IPS-20b (cell line): ENCODE data around the gene CYP2A7.
"Not testable (repeated sequence)": the region's sequence is repeated elsewhere in the genome, so short reads cannot be mapped to it uniquely, and the experiment has no call there.

Experiments used
- H3K27ac ChIP-seq: one replicate; pipeline ENCODE4 v1.5.1; 2013; ENCODE audit warnings: low read length
- H3K27me3 ChIP-seq: 2 replicates; pipeline ENCODE4 v1.6.1; 2013; ENCODE audit warnings: mild to moderate bottlenecking, low read length, inconsistent platforms; ENCODE audit not compliant: insufficient read depth
- H3K36me3 ChIP-seq: 2 replicates; pipeline ENCODE4 v1.6.1; 2013; ENCODE audit warnings: low read depth, mild to moderate bottlenecking, inconsistent platforms, low read length, moderate library complexity; ENCODE audit not compliant: insufficient read depth
- H3K4me1 ChIP-seq: 2 replicates; pipeline ENCODE4 v1.6.1; 2013; ENCODE audit warnings: mild to moderate bottlenecking, control low read depth, inconsistent platforms, low read length, moderate library complexity; ENCODE audit not compliant: insufficient read depth
- H3K4me3 ChIP-seq: 2 replicates; pipeline ENCODE4 v1.5.1; 2013; ENCODE audit warnings: mild to moderate bottlenecking, low read length, inconsistent platforms
- H3K9ac ChIP-seq: 2 replicates; pipeline ENCODE4 v1.6.1; 2013; ENCODE audit warnings: low read depth, mild to moderate bottlenecking, inconsistent platforms, low read length, moderate library complexity
- H3K9me3 ChIP-seq: 2 replicates; pipeline ENCODE4 v1.6.1; 2013; ENCODE audit warnings: mild to moderate bottlenecking, low read depth, low read length, inconsistent platforms; ENCODE audit not compliant: insufficient read depth

CYP2A7 gene

DNA sequence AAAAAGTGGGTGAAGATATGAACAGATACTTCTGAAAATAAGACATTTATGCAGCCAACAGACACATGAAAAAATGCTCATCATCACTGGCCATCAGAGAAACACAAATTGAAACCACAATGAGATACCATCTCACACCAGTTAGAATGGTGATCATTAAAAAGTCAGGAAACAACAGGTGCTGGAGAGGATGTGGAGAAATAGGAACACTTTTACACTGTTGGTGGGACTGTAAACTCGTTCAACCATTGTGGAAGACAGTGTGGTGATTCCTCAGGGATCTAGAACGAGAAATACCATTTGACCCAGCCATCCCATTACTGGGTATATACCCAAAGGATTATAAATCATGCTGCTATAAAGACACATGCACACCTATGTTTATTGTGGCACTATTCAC, 36.3 kb upstream of the CYP2A7 start:
- H3K27me3 ChIP-seq, H3K4me3 ChIP-seq, H3K9ac ChIP-seq, H3K36me3 ChIP-seq, H3K27ac ChIP-seq, H3K4me1 ChIP-seq: not testable (repeated sequence)
- peaks cover 21% of the 10 kb centered on the region; the same call in 1 of the 2 replicates for H3K9me3 ChIP-seq

DNA sequence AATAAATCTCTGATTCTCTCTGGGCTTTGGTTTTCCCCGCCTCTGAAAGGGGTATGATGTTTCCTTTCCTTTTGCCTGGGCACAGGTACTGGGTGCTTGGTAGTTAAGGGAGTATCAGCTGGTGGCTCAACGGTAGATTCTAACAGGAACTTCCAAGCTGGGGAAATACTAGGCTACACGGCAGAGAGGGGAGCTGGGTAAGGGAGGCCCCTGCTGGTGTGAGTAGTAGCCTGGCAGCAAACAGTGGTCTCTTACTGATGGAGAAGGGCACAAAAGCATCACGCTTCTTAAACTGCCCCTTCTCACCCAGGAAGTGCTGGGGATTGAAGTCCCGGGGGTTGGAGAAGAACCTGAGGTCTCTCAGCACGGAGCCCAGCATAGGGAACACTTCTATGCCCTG, 26.9 kb upstream of the CYP2A7 start:
- H3K27ac ChIP-seq = no peak overlapping the region
- peaks cover 3% of the 10 kb centered on the region; the same call in 1 of the 2 replicates for H3K4me1 ChIP-seq
- no peaks in the 10 kb centered on the region; the same call in 1 of the 2 replicates for H3K27me3 ChIP-seq
- peak overlapping the region; percentile 37; the same call in 1 of the 2 replicates for H3K9ac ChIP-seq
- peak overlapping the region; percentile 66; the same call in 1 of the 2 replicates for H3K4me3 ChIP-seq
- H3K36me3 ChIP-seq = no peaks in the 10 kb centered on the region
- H3K9me3 ChIP-seq = peaks cover 23% of the 10 kb centered on the region

DNA sequence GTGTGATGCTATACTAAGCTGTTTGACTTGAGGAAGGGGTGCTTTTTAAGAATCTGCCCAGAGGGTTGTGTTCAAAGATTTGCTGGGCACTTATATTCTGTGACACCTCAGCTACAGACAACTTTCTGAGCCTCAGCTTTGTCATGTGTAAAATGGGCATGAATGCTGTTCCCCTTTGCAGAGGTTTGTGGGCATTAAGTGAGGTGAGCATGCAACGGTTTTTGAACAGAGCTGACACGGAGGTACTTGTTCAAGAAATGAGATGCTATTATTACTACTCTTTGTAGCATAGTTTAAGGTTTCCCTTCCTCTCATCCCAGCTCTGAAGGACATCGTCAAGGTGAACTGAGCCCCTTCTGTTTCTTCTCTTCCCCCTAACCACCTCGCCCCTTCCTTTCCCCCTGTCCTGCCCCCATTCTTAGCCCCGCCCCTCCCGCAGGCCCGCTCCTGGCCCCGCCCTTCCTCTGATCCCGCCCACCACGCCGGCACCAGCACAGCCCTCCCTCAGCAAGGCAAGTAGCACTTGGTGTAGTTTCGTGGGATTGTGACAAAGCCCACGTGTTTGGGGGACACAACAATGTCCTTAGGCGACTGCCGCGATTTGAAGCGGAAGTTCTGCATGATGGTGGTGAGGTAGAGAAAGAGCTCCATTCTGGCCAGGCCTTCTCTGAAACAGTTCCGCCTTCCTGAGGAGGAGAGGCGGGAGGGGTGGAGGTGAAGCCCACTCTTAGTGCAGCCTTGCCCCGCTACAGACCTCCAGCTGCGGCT, 26.1 kb upstream of the CYP2A7 start:
- H3K9me3 ChIP-seq = peaks cover 16% of the 10 kb centered on the region
- peak overlapping the region; percentile 37; the same call in 1 of the 2 replicates for H3K9ac ChIP-seq
- no peak overlapping the region for H3K27ac ChIP-seq
- peak overlapping the region; percentile 66 for H3K4me3 ChIP-seq
- no peaks in the 10 kb centered on the region; the same call in 1 of the 2 replicates for H3K27me3 ChIP-seq
- no peaks in the 10 kb centered on the region for H3K36me3 ChIP-seq
- H3K4me1 ChIP-seq = peaks cover 3% of the 10 kb centered on the region; the same call in 1 of the 2 replicates

DNA sequence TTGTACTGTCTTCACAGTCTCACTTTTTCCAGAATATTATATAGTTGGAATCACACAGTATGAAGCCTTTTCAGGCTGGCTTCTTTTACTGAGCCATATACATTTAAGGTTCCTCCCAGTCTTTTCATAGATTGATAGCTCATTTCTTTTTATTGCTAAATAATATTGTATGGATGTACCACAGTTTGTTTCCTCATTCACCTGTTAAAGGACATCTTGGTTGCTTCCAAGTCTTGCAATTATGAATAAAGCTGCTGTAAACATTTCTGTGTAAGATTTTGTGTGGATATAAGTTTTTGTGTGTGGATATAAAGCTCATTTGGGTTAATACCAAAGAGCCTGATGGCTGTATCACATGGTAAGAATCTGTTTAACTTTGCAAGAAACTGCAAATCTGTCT, 24.5 kb upstream of the CYP2A7 start:
- Histone ChIP-seq H3K4me1 (peaks cover 3% of the 10 kb centered on the region; the same call in 1 of the 2 replicates), H3K9me3 (no peaks in the 10 kb centered on the region), H3K27ac (no peak overlapping the region), H3K36me3 (no peaks in the 10 kb centered on the region), H3K9ac (no peak overlapping the region), H3K4me3 (no peak overlapping the region), H3K27me3 (no peaks in the 10 kb centered on the region; the same call in 1 of the 2 replicates)

DNA sequence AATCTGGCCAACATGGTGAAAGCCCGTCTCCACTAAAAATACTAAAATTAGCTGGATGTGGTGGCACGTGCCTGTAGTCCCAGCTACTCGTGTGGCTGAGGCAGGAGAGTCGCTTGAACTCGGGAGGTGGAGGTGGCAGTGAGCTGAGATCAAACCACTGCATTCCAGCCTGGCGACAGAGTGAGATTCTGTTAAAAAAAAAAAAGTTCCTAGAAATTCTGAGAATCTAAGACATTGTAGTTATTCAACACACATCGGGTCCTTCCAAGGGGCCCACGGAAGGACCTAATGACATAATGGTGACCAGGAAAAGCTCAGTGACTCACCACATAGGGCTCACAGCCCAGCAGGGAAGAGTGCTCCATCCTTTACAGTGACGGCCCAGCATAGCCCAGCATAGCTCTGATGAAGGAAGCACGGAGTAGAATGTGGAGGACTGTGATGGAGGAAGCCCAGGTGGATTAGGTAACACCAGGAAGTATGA, 22.7 kb upstream of the CYP2A7 start:
- not testable (repeated sequence) for H3K9ac ChIP-seq

DNA sequence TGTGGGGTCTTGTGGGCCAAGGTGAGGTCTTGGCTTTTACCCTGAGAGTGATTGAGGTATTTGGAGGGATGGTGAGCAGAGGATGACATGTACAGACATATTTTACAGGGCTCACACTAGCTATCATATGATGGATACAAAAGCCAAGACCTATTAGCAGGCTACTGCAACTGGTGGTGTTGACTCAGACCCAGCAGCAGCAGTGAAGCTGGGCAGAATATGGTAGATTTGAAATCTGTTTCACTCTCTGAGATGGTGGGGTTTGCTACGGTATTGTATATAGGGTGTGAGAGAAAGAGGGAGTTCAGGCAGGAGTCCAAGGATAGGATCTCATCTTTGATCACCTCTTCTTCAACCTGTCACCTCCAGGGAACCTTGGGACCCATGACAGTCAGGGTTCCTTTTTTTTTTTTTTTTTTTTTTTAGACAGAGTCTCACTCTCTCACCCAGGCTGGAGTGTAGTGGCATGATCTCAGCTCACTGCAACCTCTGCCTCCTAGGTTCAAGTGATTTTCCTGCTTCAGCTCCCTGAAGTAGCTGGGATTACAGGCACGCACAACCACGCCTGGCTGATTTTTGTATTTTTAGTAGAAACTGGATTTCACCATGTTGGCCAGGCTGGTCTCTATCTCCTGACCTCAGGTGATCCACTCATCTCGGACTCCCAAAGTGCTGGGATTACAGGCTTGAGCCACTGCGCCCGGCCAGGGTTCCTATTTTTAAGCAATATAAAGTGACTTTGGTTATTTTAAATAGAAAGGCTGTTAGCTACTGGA, 20.1 kb upstream of the CYP2A7 start:
- H3K4me1 ChIP-seq, H3K4me3 ChIP-seq, H3K27me3 ChIP-seq, H3K36me3 ChIP-seq, H3K27ac ChIP-seq, H3K9me3 ChIP-seq, H3K9ac ChIP-seq: not testable (repeated sequence)

More for the DNA sequence above, 22.7 kb upstream of the CYP2A7 start:
- not testable (repeated sequence) for H3K27me3 ChIP-seq, H3K9me3 ChIP-seq, H3K27ac ChIP-seq, H3K36me3 ChIP-seq, H3K4me3 ChIP-seq, H3K4me1 ChIP-seq

DNA sequence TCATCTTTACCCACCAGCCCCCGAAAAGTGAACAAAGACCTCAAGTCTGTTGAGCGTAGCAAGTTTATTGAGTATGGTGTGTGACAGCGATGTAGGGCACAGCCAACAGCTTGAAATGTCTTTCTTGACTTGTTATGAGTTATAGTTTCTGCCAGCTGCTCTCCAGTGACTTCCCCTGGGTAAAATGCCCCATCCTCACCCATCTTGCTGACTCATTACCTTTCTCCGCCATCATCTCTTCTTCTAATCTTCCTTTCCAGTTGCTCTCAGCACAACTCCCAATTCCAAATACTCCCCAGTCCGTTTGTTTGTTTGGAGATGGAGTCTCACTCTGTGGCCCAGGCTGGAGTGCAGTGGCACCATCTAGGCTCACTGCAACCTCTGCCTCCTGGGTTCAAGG, 18.5 kb upstream of the CYP2A7 start:
- H3K27ac ChIP-seq, H3K27me3 ChIP-seq, H3K36me3 ChIP-seq, H3K4me3 ChIP-seq, H3K9ac ChIP-seq, H3K4me1 ChIP-seq, H3K9me3 ChIP-seq: not testable (repeated sequence)

DNA sequence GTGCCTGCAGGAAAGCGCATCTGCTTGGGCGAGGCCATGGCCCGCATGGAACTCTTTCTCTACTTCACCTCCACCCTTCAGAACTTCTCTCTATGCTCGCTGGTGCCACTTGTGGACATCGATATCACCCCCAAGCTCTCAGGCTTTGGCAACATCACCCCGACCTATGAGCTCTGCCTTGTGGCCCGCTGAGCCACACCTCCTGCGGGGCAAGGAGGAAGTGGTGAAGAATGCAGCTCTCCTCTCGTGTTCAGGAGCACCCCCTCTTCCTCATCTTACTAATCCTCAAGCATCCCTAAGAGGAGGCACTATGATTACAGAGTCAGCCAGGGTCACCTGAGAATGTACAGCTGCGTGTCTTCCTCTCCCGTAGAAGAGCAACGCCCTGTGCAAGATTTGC, 17.9 kb upstream of the CYP2A7 start:
- not testable (repeated sequence) for H3K27me3 ChIP-seq, H3K36me3 ChIP-seq, H3K9me3 ChIP-seq, H3K27ac ChIP-seq, H3K4me3 ChIP-seq, H3K9ac ChIP-seq, H3K4me1 ChIP-seq

DNA sequence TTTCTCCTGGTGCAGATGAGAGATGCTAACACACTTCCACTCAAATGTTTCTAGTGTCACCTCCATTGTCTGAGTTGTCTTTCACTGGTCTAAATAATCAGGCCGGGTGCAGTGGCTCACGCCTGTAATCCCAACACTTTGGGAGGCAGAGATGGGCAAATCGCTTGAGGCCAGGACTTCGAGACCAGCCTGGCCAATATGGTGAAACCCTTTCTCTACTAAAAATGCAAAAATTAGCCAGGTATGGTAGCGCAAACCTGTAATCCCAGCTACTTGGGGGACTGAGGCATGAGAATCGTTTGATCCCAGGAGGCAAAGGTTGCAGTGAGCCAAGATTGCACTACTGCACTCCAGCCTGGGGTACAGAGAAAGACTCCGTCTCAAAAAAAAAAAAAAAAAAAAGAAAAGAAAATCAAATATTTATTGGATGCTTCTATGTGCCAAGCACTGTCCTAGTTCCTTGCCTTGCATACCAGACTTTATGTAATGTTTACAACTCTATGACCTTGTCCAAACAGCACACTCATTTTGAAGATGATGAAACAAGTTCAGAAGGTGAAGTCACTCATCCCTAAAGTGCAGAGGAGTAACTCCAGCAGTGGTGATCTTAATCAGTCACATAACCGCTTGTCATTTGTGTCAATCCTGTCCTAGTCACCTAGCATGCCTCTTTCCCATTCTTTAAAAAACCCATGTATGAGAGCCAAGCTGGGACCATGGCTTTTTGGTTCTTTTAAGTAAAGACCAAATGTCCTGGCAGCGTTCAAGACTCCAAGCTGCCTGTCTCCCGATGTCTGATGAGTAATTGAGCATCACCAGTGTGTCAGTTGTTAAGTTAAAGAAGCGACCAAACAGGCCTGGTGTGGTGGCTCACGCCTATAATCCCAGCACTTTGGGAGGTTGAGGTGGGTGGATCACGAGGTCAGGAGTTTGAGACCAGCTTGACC, 15.1 kb upstream of the CYP2A7 start:
- not testable (repeated sequence) for H3K27ac ChIP-seq, H3K4me1 ChIP-seq, H3K9ac ChIP-seq

DNA sequence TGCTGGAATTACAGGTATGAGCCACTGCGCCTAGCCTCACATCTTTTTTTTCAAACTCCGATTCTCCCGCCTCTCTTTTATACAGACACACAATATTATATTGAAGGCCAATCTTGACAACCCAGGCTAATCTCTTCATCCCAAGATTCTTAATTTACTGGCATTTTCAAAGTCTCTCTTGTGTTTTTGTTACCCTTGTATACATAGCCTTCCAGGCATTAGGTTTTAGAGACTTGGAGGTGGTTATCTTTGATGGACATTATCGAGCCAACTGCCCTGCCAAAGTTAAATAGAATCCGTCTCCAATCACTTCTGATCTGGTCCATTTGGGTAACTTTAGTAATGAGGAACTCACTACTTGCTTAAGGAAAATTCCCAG, 14.4 kb upstream of the CYP2A7 start:
- H3K4me3 ChIP-seq = no peak overlapping the region
- H3K9ac ChIP-seq = no peak overlapping the region
- no peaks in the 10 kb centered on the region for H3K9me3 ChIP-seq
- no peaks in the 10 kb centered on the region; the same call in 1 of the 2 replicates for H3K27me3 ChIP-seq
- no peaks in the 10 kb centered on the region for H3K36me3 ChIP-seq
- no peak overlapping the region for H3K27ac ChIP-seq
- no peaks in the 10 kb centered on the region for H3K4me1 ChIP-seq

More for the DNA sequence above, 15.1 kb upstream of the CYP2A7 start:
- H3K9me3 ChIP-seq, H3K36me3 ChIP-seq, H3K27me3 ChIP-seq, H3K4me3 ChIP-seq: not testable (repeated sequence)

DNA sequence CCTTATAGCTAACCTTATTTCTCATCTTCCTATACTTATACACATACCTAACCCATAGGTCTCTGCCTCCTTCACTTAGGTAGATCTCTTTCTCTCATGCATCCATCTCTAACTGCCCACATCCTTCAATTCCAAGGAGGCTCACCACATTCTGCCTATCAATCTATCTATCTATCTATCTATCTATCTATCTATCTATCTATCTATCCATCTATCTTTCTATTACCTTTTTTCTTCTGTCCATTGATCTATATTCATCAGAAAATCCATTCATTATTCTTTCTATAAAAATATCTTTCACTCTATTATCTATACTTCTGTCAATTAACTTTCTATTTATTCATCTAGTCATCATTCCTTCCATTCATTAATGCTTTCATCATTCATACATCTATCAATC, 11.1 kb upstream of the CYP2A7 start:
- no peaks in the 10 kb centered on the region for H3K36me3 ChIP-seq
- H3K4me3 ChIP-seq = no peak overlapping the region
- H3K9ac ChIP-seq = no peak overlapping the region
- H3K27ac ChIP-seq = no peak overlapping the region
- H3K9me3 ChIP-seq = no peaks in the 10 kb centered on the region
- H3K4me1 ChIP-seq = no peaks in the 10 kb centered on the region
- H3K27me3 ChIP-seq = peaks cover 12% of the 10 kb centered on the region; the same call in 1 of the 2 replicates
